ENCODE measurements around the gene LIMA1.
"Not testable (repeated sequence)": the region's sequence is repeated elsewhere in the genome, so short reads cannot be mapped to it uniquely, and the experiment has no call there.

Gene LIMA1

GRCh38 chr12:50249464-50250182, 33.7 kb downstream of the LIMA1 start:
- DNase-seq (ENCODE audit: insufficient read length, low spot score) (no peak), FAIRE-seq (no peak)

- no peak for DNase-seq (ENCODE audit: insufficient read length, low spot score)
- FAIRE-seq = no peak
Observed at GRCh38 chr12:50248883-50249282, 34.4 kb downstream of the LIMA1 start.

GRCh38 chr12:50248411-50248810, 34.9 kb downstream of the LIMA1 start:
- FAIRE-seq = no peak
- no peak for DNase-seq (ENCODE audit: insufficient read length, low spot score)

GRCh38 chr12:50247665-50248064, 35.7 kb downstream of the LIMA1 start:
- FAIRE-seq; DNase-seq (ENCODE audit: insufficient read length, low spot score): not testable (repeated sequence)

- FAIRE-seq (peak; percentile 89), DNase-seq (ENCODE audit: insufficient read length, low spot score) (peak; percentile 81)
Observed at GRCh38 chr12:50246873-50247612, 36.3 kb downstream of the LIMA1 start.

GRCh38 chr12:50246197-50246865, 37.0 kb downstream of the LIMA1 start:
- no peak for DNase-seq (ENCODE audit: insufficient read length, low spot score)
- FAIRE-seq = no peak

DNA sequence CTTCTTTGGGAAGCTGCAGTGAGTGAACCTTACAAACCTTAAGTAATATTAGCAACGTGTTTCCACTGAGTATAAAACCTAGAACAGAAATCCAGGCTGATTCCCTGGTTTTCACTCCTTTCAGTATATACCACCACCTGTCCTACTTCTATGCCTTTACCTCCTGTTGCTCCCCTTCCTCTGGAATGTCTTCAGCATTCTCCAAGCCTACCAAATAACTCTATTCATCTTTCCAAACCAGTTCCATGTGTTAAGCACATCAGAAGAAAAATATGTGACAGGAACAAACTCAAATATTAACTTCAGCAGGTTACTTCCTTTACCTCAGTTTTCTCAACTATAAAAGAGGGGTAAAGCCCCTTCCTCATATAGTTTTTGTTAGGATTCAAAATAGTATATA, 39.8 kb downstream of the LIMA1 start:
- DNase-seq (ENCODE audit: insufficient read length, low spot score) (no peak), FAIRE-seq (no peak)

DNA sequence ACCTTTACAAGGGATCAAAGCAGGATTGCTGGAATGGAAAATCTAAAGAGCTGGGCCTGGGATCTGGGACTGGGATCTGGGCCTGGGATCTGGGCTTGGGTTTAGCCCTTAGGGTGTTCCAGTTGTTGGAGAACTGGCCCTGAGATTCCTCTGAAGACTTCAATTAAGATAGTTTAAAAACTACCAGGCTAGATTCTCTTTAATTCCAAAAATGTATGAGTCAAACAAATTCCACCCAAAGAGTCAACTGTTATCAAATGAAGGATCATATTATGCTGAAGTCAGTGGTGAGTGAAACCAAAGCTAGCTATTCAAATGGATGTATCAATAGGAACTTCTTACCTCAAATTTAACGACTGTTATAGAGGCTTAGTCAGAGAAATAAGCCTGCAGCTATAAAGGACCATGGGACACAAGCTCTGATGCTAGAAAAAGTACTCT, 40.5 kb downstream of the LIMA1 start:
- no peak for FAIRE-seq
- no peak for DNase-seq (ENCODE audit: insufficient read length, low spot score)

- FAIRE-seq (no peak), DNase-seq (ENCODE audit: insufficient read length, low spot score) (no peak)
Observed at GRCh38 chr12:50241178-50241577, 42.1 kb downstream of the LIMA1 start.

DNA sequence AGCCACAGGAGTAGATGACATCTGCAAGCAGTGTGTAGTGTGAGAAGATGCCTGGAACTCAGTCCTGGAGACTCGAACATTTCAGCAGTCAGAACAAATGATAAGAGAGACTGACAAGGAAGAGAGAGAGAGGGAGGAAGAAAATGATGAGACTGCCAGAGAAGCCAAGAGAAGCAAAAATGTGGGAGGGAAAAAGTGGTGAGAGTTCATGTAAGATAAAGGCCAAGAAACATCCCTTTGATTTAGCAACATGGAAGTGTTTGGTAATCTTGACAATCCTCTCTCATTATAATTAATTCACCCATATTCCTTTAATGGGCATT, 42.6 kb downstream of the LIMA1 start:
- FAIRE-seq (no peak), DNase-seq (ENCODE audit: insufficient read length, low spot score) (no peak)

DNA sequence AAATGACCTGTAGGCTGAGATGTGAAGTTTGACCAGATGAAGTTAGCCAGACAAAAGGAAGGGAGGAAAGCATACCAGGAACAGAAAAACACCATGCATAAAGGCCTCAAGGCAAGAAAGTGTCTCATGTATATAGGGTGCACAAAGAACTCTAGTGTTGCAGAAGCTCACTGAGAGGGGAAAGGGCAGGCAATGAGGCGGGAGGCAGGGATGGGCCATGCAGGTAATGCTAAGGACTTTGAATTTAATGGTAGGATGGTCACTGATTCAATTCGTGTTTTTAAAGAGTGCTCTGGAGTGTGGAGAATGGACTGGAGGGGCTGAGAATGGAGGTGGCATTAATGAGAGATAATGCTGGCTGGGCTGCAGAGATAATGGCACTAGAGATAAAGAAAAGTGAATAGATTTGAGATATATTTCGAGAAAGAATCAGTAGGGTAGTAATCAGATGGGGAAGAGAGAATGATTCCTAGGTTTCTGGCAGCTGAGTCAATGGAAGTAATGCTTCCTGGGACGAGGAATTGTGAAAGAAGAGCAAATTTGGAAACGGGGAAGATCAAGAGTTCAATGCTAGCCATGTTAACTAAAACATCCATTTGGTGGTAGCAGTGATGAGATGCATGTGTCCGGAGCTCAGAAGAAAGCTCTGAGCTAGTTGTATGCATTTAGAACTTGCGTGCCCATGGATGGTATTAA, 43.1 kb downstream of the LIMA1 start:
- no peak for FAIRE-seq

DNA sequence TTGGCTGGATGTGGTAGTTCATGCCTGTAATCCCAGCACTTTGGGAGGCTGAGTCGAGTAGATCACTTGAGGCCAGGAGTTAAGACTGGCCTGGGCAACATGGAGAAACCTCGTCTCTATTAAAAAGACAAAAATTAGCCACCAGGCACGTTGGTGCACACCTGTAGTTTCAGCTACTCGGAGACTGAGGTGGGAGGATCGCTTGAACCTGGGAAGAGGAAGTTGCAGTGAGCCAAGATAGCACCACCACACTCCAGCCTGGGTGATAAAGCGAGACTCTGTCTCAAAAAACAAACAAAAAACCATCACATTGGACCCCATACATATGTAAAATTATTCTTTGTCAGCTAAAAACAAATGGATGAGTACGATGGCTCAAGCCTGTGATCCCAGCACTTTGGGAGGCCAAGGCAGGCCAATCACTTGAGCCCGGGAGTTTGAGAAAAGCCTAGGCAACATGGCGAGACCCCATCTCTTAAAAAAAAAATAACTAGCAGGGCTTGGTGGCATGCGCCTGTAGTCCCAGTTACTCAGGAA, 43.9 kb downstream of the LIMA1 start:
- FAIRE-seq (no peak), DNase-seq (ENCODE audit: insufficient read length, low spot score) (no peak)

More for the DNA sequence above, 43.1 kb downstream of the LIMA1 start:
- no peak for DNase-seq (ENCODE audit: insufficient read length, low spot score)

- FAIRE-seq = no peak
- DNase-seq (ENCODE audit: insufficient read length, low spot score) = no peak
Observed at GRCh38 chr12:50234347-50234746, 49.0 kb downstream of the LIMA1 start.

GRCh38 chr12:50232771-50233209, 50.5 kb downstream of the LIMA1 start:
- no peak for DNase-seq (ENCODE audit: insufficient read length, low spot score)
- FAIRE-seq = no peak

GRCh38 chr12:50232206-50232605, 51.1 kb downstream of the LIMA1 start:
- no peak for DNase-seq (ENCODE audit: insufficient read length, low spot score)
- FAIRE-seq = no peak

DNA sequence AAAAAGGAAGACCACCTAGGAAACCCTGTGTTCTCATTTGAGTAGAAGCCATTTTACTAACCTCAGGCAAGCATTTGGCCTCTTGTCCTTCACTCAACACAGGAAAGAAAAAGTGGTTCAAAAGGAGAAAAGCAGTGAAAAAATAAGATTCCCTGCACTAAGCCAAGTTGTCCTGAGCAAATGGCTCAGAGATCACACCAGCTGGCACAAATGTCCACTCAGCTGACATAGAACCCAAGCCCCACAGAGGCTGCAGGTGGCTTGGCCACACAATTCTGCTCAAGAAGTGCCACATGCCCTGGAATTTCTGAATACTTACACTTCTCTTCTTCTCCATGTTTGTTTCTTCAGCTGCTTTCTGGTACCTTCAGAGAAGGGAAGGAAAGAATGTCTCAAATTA, 52.0 kb downstream of the LIMA1 start:
- no peak for DNase-seq (ENCODE audit: insufficient read length, low spot score)
- FAIRE-seq = no peak

DNA sequence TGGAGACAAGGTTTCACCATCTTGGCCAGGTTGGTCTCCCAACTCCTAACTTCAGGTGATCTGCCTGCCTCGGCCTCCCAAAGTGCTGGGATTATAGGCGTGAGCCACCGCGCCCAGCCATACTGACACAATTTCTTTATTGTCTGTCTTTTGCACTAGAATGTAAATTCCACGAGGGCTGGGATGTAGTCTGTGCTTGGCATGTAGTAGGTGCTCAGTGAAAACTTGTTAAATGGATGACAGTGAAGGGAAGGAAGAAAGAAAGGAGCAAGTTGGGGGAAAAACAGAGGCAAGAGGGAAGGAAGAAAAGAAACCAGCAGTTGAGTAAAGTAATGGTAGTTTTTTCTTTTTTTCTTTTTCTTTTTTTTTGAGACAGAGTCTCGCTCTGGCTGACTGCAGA, 53.1 kb downstream of the LIMA1 start:
- FAIRE-seq = no peak

DNA sequence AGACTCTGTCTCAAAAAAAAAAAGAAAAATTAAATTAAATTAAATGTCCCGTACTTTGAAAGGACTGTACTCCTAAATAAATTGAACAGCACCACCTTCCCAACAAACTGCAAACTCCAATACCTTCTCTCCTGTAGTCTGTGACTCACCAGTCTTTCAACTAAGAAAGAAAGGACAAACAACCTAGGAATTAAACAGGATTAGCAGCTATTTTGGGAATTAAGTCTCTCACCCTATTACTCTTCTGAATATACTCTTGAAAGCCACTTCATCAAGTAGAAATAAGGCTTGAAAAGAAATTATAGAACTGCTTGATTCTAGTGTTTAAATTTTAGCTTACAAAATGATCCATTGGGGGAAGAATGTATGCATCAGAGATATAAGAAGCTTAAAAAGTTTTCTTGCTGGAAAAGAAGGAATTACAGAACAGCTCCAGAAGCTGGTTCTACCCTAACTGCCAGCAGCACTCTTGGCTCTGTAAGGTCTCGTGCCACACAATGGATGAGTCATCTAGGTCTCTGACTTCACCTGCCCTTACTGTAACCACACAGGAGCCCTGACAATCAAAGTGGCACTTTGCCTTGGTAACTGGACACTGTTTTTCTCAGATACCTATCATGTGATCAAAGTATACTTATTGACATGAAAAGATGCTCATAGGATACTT, 59.2 kb downstream of the LIMA1 start:
- peak; percentile 64 for DNase-seq (ENCODE audit: insufficient read length, low spot score)
- no peak for FAIRE-seq

More for the DNA sequence above, 53.1 kb downstream of the LIMA1 start:
- DNase-seq (ENCODE audit: insufficient read length, low spot score) = no peak

DNA sequence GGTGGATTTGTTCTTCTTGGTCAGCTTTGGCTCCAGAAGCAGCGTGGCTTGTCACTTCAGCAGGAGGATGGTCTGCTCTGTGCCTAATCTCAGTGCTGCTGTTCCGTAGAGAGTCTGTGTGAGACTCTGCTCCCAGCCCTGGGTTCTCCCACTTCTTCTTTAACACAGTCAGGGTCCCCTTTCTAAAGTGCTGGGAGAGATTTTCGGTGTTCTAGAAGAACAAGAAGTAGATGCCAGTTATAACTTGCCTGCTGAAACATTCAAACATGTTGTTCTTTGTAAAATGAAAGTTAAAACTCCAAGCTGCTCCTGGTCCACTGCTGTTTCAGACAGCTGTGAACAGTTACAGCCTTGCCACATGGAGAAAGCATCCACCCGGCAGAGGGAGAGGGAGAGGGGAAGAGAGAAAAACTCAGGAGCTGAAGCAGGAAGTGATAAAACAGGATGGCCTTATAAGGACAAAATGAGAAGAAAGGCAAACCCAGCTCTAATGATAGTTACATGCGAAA, 61.0 kb downstream of the LIMA1 start:
- FAIRE-seq (no peak), DNase-seq (ENCODE audit: insufficient read length, low spot score) (peak; percentile 79)
